ENCODE measurements around the gene TBCD. TPM values are rescaled to one million over a fixed set of nuclear protein-coding genes. Genes with fewer than 3 reads are reported as not detected.
"Not testable (repeated sequence)": the region's sequence is repeated elsewhere in the genome, so short reads cannot be mapped to it uniquely, and the experiment has no call there.

TBCD gene
- polyA plus RNA-seq, 1 donor from 2014 or later: 19.4 TPM

DNA sequence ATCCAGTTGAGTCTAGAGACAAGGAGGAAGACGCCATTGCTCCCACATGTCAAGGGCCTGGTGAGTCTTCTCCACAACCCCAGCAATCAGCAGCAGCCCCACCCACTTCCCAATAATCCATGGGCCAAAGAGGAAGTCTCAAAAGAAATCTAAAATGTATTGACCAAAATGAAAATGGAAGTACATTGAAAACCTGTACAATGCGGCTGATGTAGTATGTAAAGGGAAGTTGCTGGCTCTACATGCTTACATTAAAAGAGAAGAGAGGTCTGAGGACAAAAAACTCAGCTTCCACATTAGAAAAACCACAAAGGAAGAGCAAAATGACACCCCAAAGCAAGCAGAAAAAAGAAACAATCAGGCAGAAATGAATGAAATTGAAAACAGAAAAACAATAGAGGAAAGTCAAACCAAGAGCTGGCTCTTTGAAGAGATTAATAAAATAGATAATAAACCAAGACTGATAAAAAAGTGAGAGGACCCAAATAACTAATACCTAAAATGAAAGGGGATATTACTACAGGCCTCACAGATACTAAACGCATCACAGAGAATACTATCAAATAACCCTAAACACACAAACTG, 227.0 kb downstream of the TBCD start:
- H3K27me3 Mint-ChIP-seq: peaks cover 2% of the 10 kb centered on the region
- H3K9me3 Mint-ChIP-seq: no peaks in the 10 kb centered on the region
- H3K36me3 Mint-ChIP-seq: peaks cover 3% of the 10 kb centered on the region

DNA sequence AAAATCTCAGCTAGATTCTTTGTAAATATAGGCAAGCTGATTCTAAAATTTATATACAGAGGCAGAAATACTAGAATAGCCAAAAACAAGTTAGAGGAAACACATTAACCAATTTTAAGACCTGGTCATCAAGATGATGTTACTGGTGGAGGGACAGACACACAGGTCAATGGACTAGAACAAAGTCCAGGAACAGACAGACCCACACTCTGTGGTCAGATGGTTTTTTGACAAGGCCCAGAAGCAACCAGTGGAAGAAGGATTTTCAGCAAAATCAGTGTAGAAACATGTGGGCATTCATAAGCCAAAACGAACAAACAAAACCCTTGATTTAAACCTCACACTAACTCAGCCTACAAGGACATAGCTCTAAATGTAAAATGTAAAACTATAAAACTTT, 227.9 kb downstream of the TBCD start:
- H3K36me3 Mint-ChIP-seq: peaks cover 4% of the 10 kb centered on the region
- H3K9me3 Mint-ChIP-seq: no peaks in the 10 kb centered on the region
- peaks cover 22 to 31% (median 24%) of the 10 kb centered on the region in 3 donors for H3K4me1 Mint-ChIP-seq
- peaks cover 2% of the 10 kb centered on the region for H3K27me3 Mint-ChIP-seq
- H3K27ac Mint-ChIP-seq: peak overlapping the region in 1 of 3 donors; percentile 43
- no peak overlapping the region for H3K4me3 Mint-ChIP-seq

More for the DNA sequence above, 227.0 kb downstream of the TBCD start:
- Mint-ChIP-seq H3K4me1 (peaks cover 22 to 31% (median 24%) of the 10 kb centered on the region in 3 donors), H3K27ac (peak overlapping the region in 2 of 3 donors; percentile 0 to 88), H3K4me3 (peak overlapping the region; percentile 0 to 71 (median 31))

DNA sequence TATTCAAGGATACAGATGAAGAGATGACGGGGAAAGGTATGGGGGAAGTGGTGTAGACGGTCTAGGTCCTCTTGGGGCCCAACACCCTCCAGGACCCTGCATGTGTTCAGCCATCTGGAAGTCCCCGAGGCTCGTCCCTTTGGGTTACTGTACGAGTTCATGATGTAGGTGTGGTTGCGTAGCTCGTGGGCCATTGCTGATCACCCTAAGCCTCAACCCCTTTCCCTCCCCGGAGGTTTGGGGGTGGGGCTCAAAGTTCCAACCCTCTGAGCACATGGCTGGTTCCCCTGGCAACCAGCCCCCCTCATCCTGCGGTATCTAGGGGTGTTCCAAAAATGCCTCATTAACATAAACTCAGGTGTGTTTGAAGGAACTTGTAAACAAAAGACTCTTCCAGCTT, 228.8 kb downstream of the TBCD start:
- peaks cover 4% of the 10 kb centered on the region for H3K36me3 Mint-ChIP-seq
- peak overlapping the region in 2 of 3 donors; percentile 27 to 39 for H3K27ac Mint-ChIP-seq
- peak overlapping the region in 1 of 4 donors; percentile 33 for H3K4me3 Mint-ChIP-seq
- H3K27me3 Mint-ChIP-seq: peaks cover 2% of the 10 kb centered on the region
- H3K9me3 Mint-ChIP-seq: no peaks in the 10 kb centered on the region
- H3K4me1 Mint-ChIP-seq: peaks cover 24 to 31% (median 25%) of the 10 kb centered on the region in 3 donors

DNA sequence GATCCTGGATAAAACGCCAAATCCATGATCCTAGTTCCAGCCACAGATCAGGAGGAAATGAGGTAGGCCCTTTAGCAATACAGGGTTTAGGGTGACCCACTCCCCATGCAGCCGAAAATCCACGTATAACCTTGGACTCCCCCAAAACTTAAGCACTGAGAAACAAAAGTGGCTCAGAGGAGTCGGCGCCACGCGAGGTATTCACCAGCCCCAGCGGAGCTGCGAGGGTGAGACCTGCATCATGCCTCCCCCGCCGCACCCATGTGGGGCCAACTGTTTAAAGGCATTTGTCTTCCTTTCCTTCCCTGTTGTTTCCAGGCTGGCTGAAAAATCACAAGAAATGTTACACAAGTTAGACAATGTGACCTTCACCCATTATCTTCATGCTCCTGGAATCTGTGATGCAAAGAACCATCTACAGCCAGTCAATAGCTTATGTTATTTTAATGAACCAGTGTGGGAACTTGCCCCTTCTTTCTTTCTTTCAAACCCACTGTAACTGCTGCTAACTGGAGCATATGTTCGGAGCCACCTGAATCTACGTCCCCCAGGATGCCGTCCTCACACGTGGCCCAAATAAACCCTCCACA, 229.4 kb downstream of the TBCD start:
- Mint-ChIP-seq H3K4me3 (no peak overlapping the region), H3K27me3 (peaks cover 3% of the 10 kb centered on the region), H3K9me3 (no peaks in the 10 kb centered on the region), H3K27ac (no peak overlapping the region), H3K4me1 (peaks cover 27 to 31% (median 31%) of the 10 kb centered on the region in 3 donors), H3K36me3 (peaks cover 4% of the 10 kb centered on the region)

DNA sequence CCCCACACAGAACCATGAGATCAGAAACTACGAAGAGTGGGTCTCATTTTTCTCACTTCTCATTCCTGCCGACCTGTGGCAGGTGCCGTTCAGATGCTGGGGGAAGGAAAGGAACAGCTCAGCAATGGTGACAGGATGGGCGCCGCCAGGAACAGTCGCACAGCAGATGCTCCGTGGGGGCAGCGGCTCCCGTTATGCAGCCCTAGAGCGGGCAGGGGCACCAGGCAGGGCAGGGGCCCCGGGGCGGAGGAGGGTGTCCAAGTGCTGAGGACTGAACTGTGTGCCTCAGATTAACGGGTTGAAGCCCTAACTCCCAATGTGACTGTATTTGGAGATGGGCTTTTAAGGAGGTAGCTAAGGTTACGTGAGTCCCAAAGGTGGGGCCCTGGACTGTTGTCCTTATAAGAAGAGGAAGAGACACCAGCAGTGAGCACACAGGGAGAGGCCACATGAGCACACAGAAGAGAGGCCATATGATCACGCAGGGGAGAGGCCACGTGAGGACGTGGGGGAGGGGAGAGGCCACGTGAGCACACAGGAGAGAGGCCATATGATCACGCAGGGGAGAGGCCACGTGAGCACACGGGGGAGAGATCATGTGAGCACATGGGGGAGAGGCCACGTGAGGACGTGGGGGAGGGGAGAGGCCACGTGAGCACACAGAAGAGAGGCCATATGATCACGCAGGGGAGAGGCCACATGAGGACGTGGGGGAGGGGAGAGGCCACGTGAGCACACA, 231.8 kb downstream of the TBCD start:
- H3K27me3 Mint-ChIP-seq: peaks cover 4% of the 10 kb centered on the region
- no peak overlapping the region for H3K27ac Mint-ChIP-seq
- peaks cover 26 to 29% (median 27%) of the 10 kb centered on the region in 3 donors for H3K4me1 Mint-ChIP-seq
- H3K4me3 Mint-ChIP-seq: no peak overlapping the region
- H3K9me3 Mint-ChIP-seq: peaks cover 0 to 3% (median 0%) of the 10 kb centered on the region in 3 donors
- peaks cover 4% of the 10 kb centered on the region for H3K36me3 Mint-ChIP-seq

DNA sequence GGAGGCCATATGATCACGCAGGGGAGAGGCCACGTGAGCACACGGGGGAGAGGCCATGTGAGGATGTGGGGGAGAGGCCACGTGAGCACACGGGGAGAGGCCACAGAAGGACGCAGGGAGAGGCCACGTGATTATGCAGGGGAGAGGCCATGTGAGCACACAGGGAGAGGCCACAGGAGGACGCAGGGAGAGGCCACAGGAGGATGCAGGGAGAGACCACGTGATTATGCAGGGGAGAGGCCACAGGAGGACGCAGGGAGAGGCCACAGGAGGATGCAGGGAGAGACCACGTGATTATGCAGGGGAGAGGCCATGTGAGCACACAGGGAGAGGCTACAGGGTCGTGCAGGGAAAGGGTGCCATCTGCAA, 232.4 kb downstream of the TBCD start:
- not testable (repeated sequence) for H3K27me3 Mint-ChIP-seq, H3K4me3 Mint-ChIP-seq, H3K36me3 Mint-ChIP-seq, H3K27ac Mint-ChIP-seq, H3K9me3 Mint-ChIP-seq
- peaks cover 21 to 25% (median 24%) of the 10 kb centered on the region in 3 donors for H3K4me1 Mint-ChIP-seq

DNA sequence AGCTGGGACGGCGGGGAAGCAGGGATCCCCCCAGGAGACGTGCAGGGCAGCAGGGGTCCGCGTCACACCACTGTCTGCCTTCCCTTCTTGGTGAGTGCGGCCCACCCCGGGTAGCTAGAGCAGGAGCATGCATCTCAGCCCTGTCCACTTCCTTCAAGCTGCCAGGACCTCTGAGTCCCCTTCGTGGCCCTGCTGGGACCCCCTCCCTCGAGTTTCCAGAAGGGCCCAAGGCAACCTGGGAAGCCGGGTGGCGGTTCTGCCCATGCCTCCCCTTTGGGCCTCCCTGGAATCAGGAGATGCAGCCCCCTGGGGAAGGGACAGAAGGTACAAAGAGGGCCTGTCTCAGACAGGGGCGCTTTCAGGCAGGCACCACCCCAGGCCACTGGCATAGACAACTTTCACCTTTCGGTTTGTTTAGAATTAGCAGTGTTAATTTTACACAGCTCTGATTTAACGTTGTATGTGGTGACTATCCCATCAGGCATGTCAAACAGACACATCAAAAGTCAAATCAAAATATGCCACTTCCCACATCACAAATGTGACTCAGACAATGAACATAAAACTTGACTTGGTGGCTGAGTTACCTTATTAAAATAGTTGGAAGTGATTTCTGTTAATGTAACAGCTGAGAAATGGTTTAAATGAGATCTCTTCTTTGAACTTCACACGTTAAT, 233.0 kb downstream of the TBCD start:
- peaks cover 4% of the 10 kb centered on the region for H3K36me3 Mint-ChIP-seq
- H3K27me3 Mint-ChIP-seq: peaks cover 4% of the 10 kb centered on the region
- no peak overlapping the region for H3K4me3 Mint-ChIP-seq
- H3K27ac Mint-ChIP-seq: no peak overlapping the region
- H3K9me3 Mint-ChIP-seq: peaks cover 0 to 4% (median 0%) of the 10 kb centered on the region in 3 donors
- H3K4me1 Mint-ChIP-seq: peaks cover 14 to 20% (median 19%) of the 10 kb centered on the region in 3 donors

DNA sequence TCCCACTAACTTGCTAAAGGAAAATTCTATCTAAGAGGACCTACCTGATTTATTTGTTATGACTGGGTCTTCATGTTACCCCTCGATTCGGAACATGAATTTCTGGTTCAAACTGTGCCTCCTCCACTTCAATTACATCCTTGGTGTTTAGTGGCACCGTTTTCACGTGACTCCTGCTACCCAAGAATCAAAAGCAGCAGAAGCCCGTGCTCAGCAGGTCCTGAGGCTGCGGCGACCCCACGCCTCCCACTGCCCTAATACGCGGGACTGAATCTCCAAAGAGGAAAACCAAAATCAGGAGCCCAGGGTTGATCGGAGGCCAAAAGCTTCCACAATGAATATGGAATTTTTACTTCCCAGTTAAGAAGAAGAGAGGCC, 233.6 kb downstream of the TBCD start:
- H3K4me3 Mint-ChIP-seq: no peak overlapping the region
- peaks cover 12 to 17% (median 16%) of the 10 kb centered on the region in 3 donors for H3K4me1 Mint-ChIP-seq
- no peak overlapping the region for H3K27ac Mint-ChIP-seq
- H3K36me3 Mint-ChIP-seq: peaks cover 4% of the 10 kb centered on the region
- H3K27me3 Mint-ChIP-seq: peaks cover 4% of the 10 kb centered on the region
- peaks cover 0 to 5% (median 1%) of the 10 kb centered on the region in 3 donors for H3K9me3 Mint-ChIP-seq

DNA sequence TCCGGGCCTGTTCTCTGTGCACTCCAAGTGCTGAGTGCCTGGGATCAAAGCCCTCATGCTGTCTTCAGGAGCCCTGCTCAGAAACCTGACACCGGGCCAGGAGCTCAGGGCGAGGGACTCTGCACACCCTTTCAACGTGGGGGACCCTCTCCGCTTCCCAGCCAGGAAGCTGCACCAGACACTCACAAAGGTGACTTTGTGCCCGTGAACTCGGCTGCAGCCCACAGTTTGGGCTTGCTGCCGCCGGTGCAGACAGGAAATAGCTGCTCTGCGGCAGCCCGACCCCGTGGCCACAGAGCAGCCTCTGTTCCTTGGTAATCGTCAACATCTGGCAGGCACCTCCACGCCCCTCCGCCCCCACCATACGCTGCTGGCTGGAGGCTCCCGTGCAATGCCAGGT, 234.1 kb downstream of the TBCD start:
- Mint-ChIP-seq H3K4me3 (peak overlapping the region in 2 of 4 donors; percentile 79 to 91), H3K4me1 (peaks cover 7 to 14% (median 11%) of the 10 kb centered on the region in 3 donors), H3K27me3 (peaks cover 4% of the 10 kb centered on the region), H3K27ac (peak overlapping the region in 1 of 3 donors; percentile 89), H3K9me3 (peaks cover 0 to 5% (median 1%) of the 10 kb centered on the region in 3 donors), H3K36me3 (peaks cover 4% of the 10 kb centered on the region)

DNA sequence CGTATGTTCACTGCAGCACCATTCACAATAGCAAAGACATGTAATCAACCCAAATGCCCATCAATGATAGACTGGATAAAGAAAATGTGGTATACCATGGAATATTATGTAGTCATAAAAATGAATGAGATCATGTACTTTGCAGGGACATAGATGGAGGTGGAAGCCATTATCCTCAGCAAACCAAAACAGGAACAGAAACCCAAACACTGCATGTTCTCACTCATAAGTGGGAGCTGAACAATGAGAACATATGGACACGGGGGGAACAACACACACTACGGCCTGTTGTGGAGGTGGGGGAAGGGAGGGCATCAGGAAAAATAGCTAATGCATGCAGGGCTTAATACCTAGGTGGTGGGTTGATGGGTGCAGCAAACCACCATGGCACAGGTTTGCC, 237.2 kb downstream of the TBCD start:
- H3K36me3 Mint-ChIP-seq, H3K27ac Mint-ChIP-seq, H3K27me3 Mint-ChIP-seq, H3K4me3 Mint-ChIP-seq: not testable (repeated sequence)
- peaks cover 4 to 14% (median 5%) of the 10 kb centered on the region in 3 donors for H3K4me1 Mint-ChIP-seq
- peaks cover 3 to 23% (median 12%) of the 10 kb centered on the region in 3 donors for H3K9me3 Mint-ChIP-seq

DNA sequence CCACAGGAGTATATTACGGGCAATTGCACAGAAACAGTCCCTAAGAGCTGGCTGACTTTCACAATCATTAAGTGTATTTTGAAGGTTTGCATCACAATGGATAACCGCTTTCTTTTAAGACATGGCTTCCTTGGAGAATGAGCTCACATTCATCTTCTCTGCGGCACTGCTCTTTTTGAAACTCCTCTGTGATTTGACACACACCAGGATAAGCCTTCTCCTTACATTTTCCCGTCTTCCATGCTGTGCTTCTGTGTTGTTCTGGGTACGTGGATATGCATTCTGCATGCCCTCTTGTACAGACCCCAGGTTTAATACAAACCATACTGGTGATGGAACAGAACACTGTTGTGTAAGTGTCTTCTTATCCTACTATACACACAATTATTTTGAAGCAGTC, 238.0 kb downstream of the TBCD start:
- no peak overlapping the region for H3K4me3 Mint-ChIP-seq
- H3K27ac Mint-ChIP-seq: no peak overlapping the region
- peaks cover 4 to 14% (median 5%) of the 10 kb centered on the region in 3 donors for H3K4me1 Mint-ChIP-seq
- peaks cover 7% of the 10 kb centered on the region for H3K36me3 Mint-ChIP-seq
- peaks cover 7 to 28% (median 13%) of the 10 kb centered on the region in 3 donors for H3K9me3 Mint-ChIP-seq
- peaks cover 3% of the 10 kb centered on the region for H3K27me3 Mint-ChIP-seq

DNA sequence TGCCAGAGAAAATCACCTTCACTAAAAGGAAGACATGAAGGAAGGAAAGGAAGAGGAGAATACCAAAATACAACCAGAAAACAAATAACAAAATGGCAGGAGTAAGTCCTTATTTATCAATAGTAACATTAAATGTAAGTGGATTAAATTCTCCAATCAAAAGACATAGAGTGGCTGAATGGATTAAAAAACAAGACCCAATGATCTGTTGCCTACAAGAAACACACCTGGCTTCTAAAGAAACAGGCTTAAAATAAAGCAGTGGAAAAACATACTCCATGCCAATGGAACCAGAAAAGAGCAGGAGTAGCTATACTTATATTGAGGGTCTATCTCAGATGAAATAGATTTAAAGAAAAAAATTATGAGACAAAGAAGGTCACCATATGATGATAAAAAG, 241.1 kb downstream of the TBCD start:
- Mint-ChIP-seq H3K9me3 (peaks cover 11 to 28% (median 13%) of the 10 kb centered on the region in 3 donors), H3K27ac (no peak overlapping the region)

More for the DNA sequence above, 241.1 kb downstream of the TBCD start:
- Mint-ChIP-seq H3K4me3 (no peak overlapping the region), H3K27me3 (no peaks in the 10 kb centered on the region), H3K4me1 (peaks cover 0 to 3% (median 1%) of the 10 kb centered on the region in 3 donors), H3K36me3 (peaks cover 7% of the 10 kb centered on the region)
